GM12878 (cell line): Measurements from ENCODE around the gene ARHGAP12. TPM values are rescaled to one million over a fixed set of nuclear protein-coding genes. Genes with fewer than 3 reads are reported as not detected.

Experiments
- ATAC-seq: fragments of 200-7000 bp; cut with Tn5 transposase; 3 replicates; pipeline ENCODE4 v1.9.1; 2020; ENCODE audit warnings: mild to moderate bottlenecking, moderate library complexity
- BruUV-seq: library from RNA; stranded (reverse); fragments of 400-500 nt; replicated peaks from 2 replicates; lab custom pipeline; 2021; lab: Mats Ljungman, UMichigan
- CTCF ChIA-PET: fragments of 300-600 bp; sonication (Branson Sonifier 250); formaldehyde crosslinking; extraction: SDS; loops from one replicate; lab custom pipeline; 2021; ENCODE audit warnings: inconsistent platforms; lab: Yijun Ruan, JAX
- POLR2A ChIA-PET: fragments of 350-600 bp; formaldehyde crosslinking; extraction: SDS; loops from one replicate; lab custom pipeline; 2021; ENCODE audit warnings: inconsistent platforms; lab: Charles Lee
- RAD21 ChIA-PET: fragments of 300-600 bp; sonication (Branson Sonifier 250); formaldehyde crosslinking; loops from one replicate; lab custom pipeline; 2023; ENCODE audit warnings: antibody characterized with exemption; ENCODE audit not compliant: unreplicated experiment; lab: Charles Lee
- SMC1A ChIA-PET: fragments of 300-600 bp; sonication (Branson Sonifier 250); formaldehyde crosslinking; loops from one replicate; lab custom pipeline; 2023; ENCODE audit not compliant: unreplicated experiment, uncharacterized antibody; lab: Charles Lee
- DNase-seq: peaks from one replicate; pipeline ENCODE4 v3.0.0-alpha.2; 2011; ENCODE audit warnings: low read depth, low spot score
- FAIRE-seq: peaks from 3 replicates; lab custom pipeline; 2011; peaks lifted over from hg19 to GRCh38; lab: Jason Lieb, UNC
- H2AFZ ChIP-seq: 2 replicates; pipeline ENCODE4 v1.6.0; 2011; ENCODE audit warnings: low read depth, low read length, control low read depth; ENCODE audit not compliant: control insufficient read depth
- H3K27ac ChIP-seq: 2 replicates; pipeline ENCODE4 v1.5.1; 2011; ENCODE audit warnings: control low read depth; ENCODE audit not compliant: control insufficient read depth, insufficient read depth
- H3K27me3 ChIP-seq, 2 experiments: replicated peaks in 1 of 2; 2 replicates each; pipeline versions ENCODE4 v1.6.0 to v1.6.1; 2011; ENCODE audit warnings: low read length in 1 of 2; ENCODE audit not compliant: control insufficient read depth in 2 of 2, insufficient read depth in 2 of 2
- H3K36me3 ChIP-seq, 2 experiments: 2 replicates each; pipeline ENCODE4 v1.5.1; 2011; ENCODE audit warnings: low read length in 1 of 2; ENCODE audit not compliant: control insufficient read depth in 2 of 2, insufficient read depth in 2 of 2
- H3K4me1 ChIP-seq: 2 replicates; pipeline ENCODE4 v1.6.1; 2011; ENCODE audit warnings: mild to moderate bottlenecking, low read length, moderate library complexity, mixed read lengths; ENCODE audit not compliant: control insufficient read depth, insufficient read depth
- H3K4me2 ChIP-seq: 2 replicates; pipeline ENCODE4 v1.6.0; 2011; ENCODE audit warnings: control low read depth; ENCODE audit not compliant: control insufficient read depth, insufficient read depth
- H3K4me3 ChIP-seq: fragments of 200-600 bp; sonication (generic); 2 replicates; pipeline ENCODE4 v1.5.1; 2016
- H3K79me2 ChIP-seq: 2 replicates; pipeline ENCODE4 v1.6.0; 2011; ENCODE audit warnings: low read length; ENCODE audit not compliant: control insufficient read depth, insufficient read depth
- H3K9ac ChIP-seq: 2 replicates; pipeline ENCODE4 v1.8.0; 2011; ENCODE audit warnings: low read length, control low read depth, mixed read lengths; ENCODE audit not compliant: control insufficient read depth, insufficient read depth
- H3K9me3 ChIP-seq: replicated peaks from 3 replicates; pipeline ENCODE4 v1.5.1; 2011; ENCODE audit warnings: mild to moderate bottlenecking, low read length; ENCODE audit not compliant: control insufficient read depth, insufficient read depth
- H4K20me1 ChIP-seq: 2 replicates; pipeline ENCODE4 v1.6.0; 2011; ENCODE audit not compliant: control insufficient read depth, insufficient read depth
- E4F1 ChIP-seq: fragments of 450-650 bp; IDR thresholded peaks from 2 replicates; pipeline ENCODE4 v1.6.1; 2018; ENCODE audit warnings: borderline replicate concordance, mild to moderate bottlenecking; ENCODE audit not compliant: partially characterized antibody
- EZH2 ChIP-seq: IDR thresholded peaks from 2 replicates; pipeline ENCODE4 v1.6.1; 2012; ENCODE audit warnings: low read depth, mild to moderate bottlenecking, control low read depth, inconsistent platforms, low read length, borderline replicate concordance; ENCODE audit not compliant: control insufficient read depth
- HDAC6 ChIP-seq: fragments of 200-600 bp; sonication (generic); IDR thresholded peaks from one replicate; pipeline ENCODE4 v1.8.0; 2017; ENCODE audit warnings: antibody characterized with exemption; ENCODE audit not compliant: unreplicated experiment
- NFIC ChIP-seq: IDR thresholded peaks from 2 replicates; pipeline ENCODE4 v1.6.1; 2012; ENCODE audit warnings: low read depth, mild to moderate bottlenecking, inconsistent platforms, low read length, moderate library complexity
- POLR2A ChIP-seq: IDR thresholded peaks from 2 replicates; pipeline ENCODE4 v1.6.1; 2011; ENCODE audit warnings: low read depth, mild to moderate bottlenecking, low read length
- RBBP5 ChIP-seq: fragments of 200-600 bp; sonication (generic); conservative IDR thresholded peaks from 2 replicates; pipeline ENCODE4 v1.6.1; 2016
- RUNX3 ChIP-seq: IDR thresholded peaks from 2 replicates; pipeline ENCODE4 v1.6.1; 2012; ENCODE audit warnings: low read length, inconsistent platforms
- SIX5 ChIP-seq: IDR thresholded peaks from 2 replicates; pipeline ENCODE4 v1.6.1; 2011; ENCODE audit warnings: mild to moderate bottlenecking, low read depth, low read length, moderate library complexity; ENCODE audit not compliant: severe bottlenecking
- SRF ChIP-seq, 2 experiments: IDR thresholded peaks; 2 replicates each; pipeline ENCODE4 v1.6.1; 2011; ENCODE audit warnings: low read depth in 2 of 2, low read length in 2 of 2, mild to moderate bottlenecking in 1 of 2, moderate library complexity in 1 of 2
- USF2 ChIP-seq: IDR thresholded peaks from 2 replicates; pipeline ENCODE4 v1.6.1; 2011; ENCODE audit warnings: low read depth, low read length, improper control_type of control experiment, borderline replicate concordance
- WGBS: methylation state at CpG from one replicate; pipeline ENCODE4 v1.1.6; 2016; ENCODE audit warnings: low lambda C conversion rate; ENCODE audit not compliant: insufficient replicate concordance, insufficient coverage; ENCODE audit errors: missing lambda C conversion rate; 5-methylcytosine and 5-hydroxymethylcytosine counted together
- in situ Hi-C: fragments of 300-500 bp; cut with MboI; formaldehyde crosslinking; loops from 9 replicates; pipeline ENCODE4 v1.14.3; 2018; ENCODE audit warnings: mixed read lengths
- intact Hi-C: fragments of 100-400 bp; cut with micrococcal nuclease; formaldehyde crosslinking; loops from one replicate; pipeline ENCODE4 v1.14.2; 2022; ENCODE audit not compliant: unreplicated experiment
- polyA plus RNA-seq, 11 experiments: library from polyadenylated mRNA; depleted of rRNA in 4 of 11; unstranded in 6 of 11; stranded (reverse) in 5 of 11; fragments of >200 nt; fragmentation: Nextera tagmentation in 4 of 11; fragmentation: Illumina TruSeq in 1 of 11; extraction: Ambion mirVana in 4 of 11; extraction: Trizol in 1 of 11; gene quantifications; 1 replicate in 1 of 11; 2 replicates in 10 of 11; pipeline versions ENCODE4 v1.2.1 to v1.2.3, GENCODE V29; 2011 to 2016; ENCODE audit warnings: inconsistent platforms in 2 of 11, missing spikeins in 2 of 11, low read depth in 1 of 11
- total RNA-seq, 4 experiments: library from RNA; depleted of rRNA in 3 of 4; stranded (reverse); fragments of >200 nt in 3 of 4; fragmentation: Illumina TruSeq in 1 of 4; extraction: Trizol in 1 of 4; gene quantifications; 2 replicates each; pipeline versions ENCODE4 v1.2.1 to v1.2.3, GENCODE V29; 2013 to 2021
- TF ChIP-seq, protein P1 (sequence below): fragments of 450-650 bp; IDR thresholded peaks from 2 replicates; pipeline ENCODE4 v1.6.1; 2017; ENCODE audit warnings: mild to moderate bottlenecking, moderate library complexity

Gene ARHGAP12
- total and polyA plus RNA-seq, 10 of the 15 experiments (the other 5 are each of a cell fraction or from before 2014, with no cell fraction given): 5.4 to 15.6 (median 8.5) TPM

DNA sequence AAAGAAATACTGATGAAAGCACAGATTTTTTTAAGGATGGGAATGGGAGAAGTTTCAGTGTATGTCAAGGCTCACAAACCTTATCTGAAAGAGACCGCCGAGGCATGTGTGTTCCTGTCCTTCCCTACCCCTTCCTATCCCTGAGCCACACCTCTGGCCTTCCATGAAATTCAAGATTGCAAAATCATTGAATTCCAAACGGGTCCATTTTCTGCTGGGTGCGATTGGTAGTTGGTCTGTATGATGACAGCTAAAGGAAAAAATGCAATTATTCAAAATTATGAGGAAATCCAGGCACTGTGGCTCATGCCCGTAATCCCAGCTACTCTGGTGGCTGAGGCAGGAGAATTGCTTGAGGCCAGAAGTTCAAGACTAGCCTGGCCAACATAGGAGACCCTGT, 170.1 kb downstream of the ARHGAP12 start:
- Histone ChIP-seq H3K4me3 (no peak overlapping the region), H2AFZ (no peak overlapping the region), H3K4me1 (peaks cover 3% of the 10 kb centered on the region; the same call in 1 of the 2 replicates), H3K36me3 (no peaks in the 10 kb centered on the region), H3K4me2 (no peak overlapping the region), H3K79me2 (no peaks in the 10 kb centered on the region), H3K27me3 (no peaks in the 10 kb centered on the region), H3K9me3 (no peaks in the 10 kb centered on the region), H4K20me1 (no peaks in the 10 kb centered on the region), H3K9ac (no peak overlapping the region), H3K27ac (no peak overlapping the region)
- in situ Hi-C loops: no loop called here
- no peak for ATAC-seq
- FAIRE-seq: peak; percentile 68
- TF ChIP-seq, protein P1, sequence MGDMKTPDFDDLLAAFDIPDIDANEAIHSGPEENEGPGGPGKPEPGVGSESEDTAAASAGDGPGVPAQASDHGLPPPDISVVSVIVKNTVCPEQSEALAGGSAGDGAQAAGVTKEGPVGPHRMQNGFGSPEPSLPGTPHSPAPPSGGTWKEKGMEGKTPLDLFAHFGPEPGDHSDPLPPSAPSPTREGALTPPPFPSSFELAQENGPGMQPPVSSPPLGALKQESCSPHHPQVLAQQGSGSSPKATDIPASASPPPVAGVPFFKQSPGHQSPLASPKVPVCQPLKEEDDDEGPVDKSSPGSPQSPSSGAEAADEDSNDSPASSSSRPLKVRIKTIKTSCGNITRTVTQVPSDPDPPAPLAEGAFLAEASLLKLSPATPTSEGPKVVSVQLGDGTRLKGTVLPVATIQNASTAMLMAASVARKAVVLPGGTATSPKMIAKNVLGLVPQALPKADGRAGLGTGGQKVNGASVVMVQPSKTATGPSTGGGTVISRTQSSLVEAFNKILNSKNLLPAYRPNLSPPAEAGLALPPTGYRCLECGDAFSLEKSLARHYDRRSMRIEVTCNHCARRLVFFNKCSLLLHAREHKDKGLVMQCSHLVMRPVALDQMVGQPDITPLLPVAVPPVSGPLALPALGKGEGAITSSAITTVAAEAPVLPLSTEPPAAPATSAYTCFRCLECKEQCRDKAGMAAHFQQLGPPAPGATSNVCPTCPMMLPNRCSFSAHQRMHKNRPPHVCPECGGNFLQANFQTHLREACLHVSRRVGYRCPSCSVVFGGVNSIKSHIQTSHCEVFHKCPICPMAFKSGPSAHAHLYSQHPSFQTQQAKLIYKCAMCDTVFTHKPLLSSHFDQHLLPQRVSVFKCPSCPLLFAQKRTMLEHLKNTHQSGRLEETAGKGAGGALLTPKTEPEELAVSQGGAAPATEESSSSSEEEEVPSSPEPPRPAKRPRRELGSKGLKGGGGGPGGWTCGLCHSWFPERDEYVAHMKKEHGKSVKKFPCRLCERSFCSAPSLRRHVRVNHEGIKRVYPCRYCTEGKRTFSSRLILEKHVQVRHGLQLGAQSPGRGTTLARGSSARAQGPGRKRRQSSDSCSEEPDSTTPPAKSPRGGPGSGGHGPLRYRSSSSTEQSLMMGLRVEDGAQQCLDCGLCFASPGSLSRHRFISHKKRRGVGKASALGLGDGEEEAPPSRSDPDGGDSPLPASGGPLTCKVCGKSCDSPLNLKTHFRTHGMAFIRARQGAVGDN: no peak
- TF ChIP-seq SIX5 (no peak), SRF (IDR thresholded peaks at IDR 0.05; ENCODE audit: low read depth in 2 of 2, low read length in 2 of 2) (no peak), HDAC6 (no peak), RBBP5 (no peak), E4F1 (no peak), EZH2 (no peak), NFIC (no peak), USF2 (no peak), POLR2A (no peak), RUNX3 (no peak)
- WGBS: 99% methylated on average over 5 of the region's 5 CpGs
- intact Hi-C loops: loop anchor here (10.0 kb wide), 1 partner anchor 154 kb away; no protein-coding TSS in a partner anchor
- ChIA-PET SMC1A (no interaction called here), RAD21 (no interaction called here), POLR2A (no interaction called here), CTCF (no interaction called here)
- TSS peak; percentile 87 for BruUV-seq
- DNase-seq: no peak
